H9 (cell line): Measurements from ENCODE around the gene KLHDC8A. TPM values are rescaled to one million over a fixed set of nuclear protein-coding genes. Genes with fewer than 3 reads are reported as not detected.

Source experiments
- DNase-seq: peaks from one replicate; pipeline ENCODE4 v3.0.0-alpha.2; 2017
- H2AFZ ChIP-seq: one replicate; pipeline ENCODE4 v1.6.1; 2013; ENCODE audit warnings: mild to moderate bottlenecking, low read length, control low read depth, moderate library complexity
- H2AK5ac ChIP-seq: 2 replicates; pipeline ENCODE4 v1.6.1; 2013; ENCODE audit warnings: low read length, control low read depth, mixed read lengths; ENCODE audit not compliant: insufficient read length
- H2BK120ac ChIP-seq: one replicate; pipeline ENCODE4 v1.6.1; 2013; ENCODE audit warnings: low read depth, mild to moderate bottlenecking, low read length, control low read depth, inconsistent platforms; ENCODE audit not compliant: poor library complexity, severe bottlenecking
- H2BK12ac ChIP-seq: 2 replicates; pipeline ENCODE4 v1.6.1; 2013; ENCODE audit warnings: low read length, control low read depth, mixed read lengths, low read depth; ENCODE audit not compliant: insufficient read length
- H2BK15ac ChIP-seq: 2 replicates; pipeline ENCODE4 v1.6.1; 2013; ENCODE audit warnings: low read depth, low read length, control low read depth
- H2BK20ac ChIP-seq: one replicate; pipeline ENCODE4 v1.6.1; 2013; ENCODE audit warnings: low read depth, mild to moderate bottlenecking, low read length, control low read depth, inconsistent platforms; ENCODE audit not compliant: poor library complexity, severe bottlenecking
- H2BK5ac ChIP-seq: 2 replicates; pipeline ENCODE4 v1.6.1; 2013; ENCODE audit warnings: low read length, control low read depth, mixed read lengths; ENCODE audit not compliant: insufficient read length
- H3K14ac ChIP-seq: 2 replicates; pipeline ENCODE4 v1.6.1; 2013; ENCODE audit warnings: low read length, control low read depth; ENCODE audit not compliant: insufficient read depth
- H3K18ac ChIP-seq: 2 replicates; pipeline ENCODE4 v1.6.1; 2013; ENCODE audit warnings: low read depth, mild to moderate bottlenecking, mixed read lengths, low read length, control low read depth; ENCODE audit not compliant: insufficient read length
- H3K23ac ChIP-seq: 2 replicates; pipeline ENCODE4 v1.6.1; 2013; ENCODE audit warnings: low read length, control low read depth, mixed read lengths, low read depth; ENCODE audit not compliant: insufficient read length
- H3K23me2 ChIP-seq: 2 replicates; pipeline ENCODE4 v1.6.1; 2013; ENCODE audit warnings: low read depth, mild to moderate bottlenecking, mixed read lengths, low read length, control low read depth; ENCODE audit not compliant: insufficient read length, poor library complexity, severe bottlenecking
- H3K27ac ChIP-seq: 2 replicates; pipeline ENCODE4 v1.5.1; 2013; ENCODE audit warnings: low read length, control low read depth, mixed read lengths, low read depth; ENCODE audit not compliant: insufficient read length
- H3K27me3 ChIP-seq: 2 replicates; pipeline ENCODE4 v1.6.1; 2013; ENCODE audit warnings: low read length, control low read depth, inconsistent platforms; ENCODE audit not compliant: insufficient read depth
- H3K4ac ChIP-seq: 2 replicates; pipeline ENCODE4 v1.6.1; 2013; ENCODE audit warnings: low read depth, mild to moderate bottlenecking, control low read depth, inconsistent platforms, low read length, moderate library complexity
- H3K4me1 ChIP-seq: 2 replicates; pipeline ENCODE4 v1.6.1; 2013; ENCODE audit warnings: low read length, control low read depth, inconsistent platforms; ENCODE audit not compliant: insufficient read depth
- H3K4me2 ChIP-seq: 2 replicates; pipeline ENCODE4 v1.6.1; 2013; ENCODE audit warnings: low read length, control low read depth, mixed read lengths; ENCODE audit not compliant: insufficient read length, insufficient read depth
- H3K56ac ChIP-seq: 2 replicates; pipeline ENCODE4 v1.6.1; 2013; ENCODE audit warnings: low read depth, mild to moderate bottlenecking, mixed read lengths, low read length, control low read depth; ENCODE audit not compliant: insufficient read length
- H3K79me1 ChIP-seq: 2 replicates; pipeline ENCODE4 v1.6.1; 2013; ENCODE audit warnings: low read depth, mild to moderate bottlenecking, moderate library complexity, low read length, control low read depth, inconsistent platforms; ENCODE audit not compliant: insufficient read depth, poor library complexity, severe bottlenecking
- H3K79me2 ChIP-seq: 2 replicates; pipeline ENCODE4 v1.6.1; 2013; ENCODE audit warnings: low read length, control low read depth, inconsistent platforms; ENCODE audit not compliant: insufficient read depth
- H3K9ac ChIP-seq: 2 replicates; pipeline ENCODE4 v1.6.1; 2013; ENCODE audit warnings: low read length, control low read depth, mixed read lengths; ENCODE audit not compliant: insufficient read length; ENCODE audit errors: extremely low read depth
- H3K9me3 ChIP-seq: one replicate; pipeline ENCODE4 v1.6.1; 2013; ENCODE audit warnings: low read depth, low read length, inconsistent platforms; ENCODE audit not compliant: control insufficient read depth
- H3T11ph ChIP-seq: one replicate; pipeline ENCODE4 v1.6.1; 2013; ENCODE audit warnings: mild to moderate bottlenecking, low read length, control low read depth, inconsistent platforms
- H4K20me1 ChIP-seq: one replicate; pipeline ENCODE4 v1.6.1; 2013; ENCODE audit not compliant: control insufficient read depth, insufficient read length, insufficient read depth
- H4K5ac ChIP-seq: 2 replicates; pipeline ENCODE4 v1.6.1; 2013; ENCODE audit warnings: low read depth, mild to moderate bottlenecking, mixed read lengths, low read length, control low read depth; ENCODE audit not compliant: insufficient read length
- H4K8ac ChIP-seq: replicated peaks from 2 replicates; pipeline ENCODE4 v1.6.1; 2013; ENCODE audit warnings: low read length, control low read depth, mixed read lengths, low read depth; ENCODE audit not compliant: insufficient read length
- H4K91ac ChIP-seq: 2 replicates; pipeline ENCODE4 v1.6.1; 2013; ENCODE audit warnings: low read depth, mild to moderate bottlenecking, moderate library complexity, mixed read lengths, low read length, control low read depth; ENCODE audit not compliant: insufficient read length
- H3K27ac Mint-ChIP-seq, 3 experiments: 2 replicates in 2 of 3; 3 replicates in 1 of 3; pipeline ENCODE4 v1.8.0; 2020 to 2021; ENCODE audit warnings: mixed read lengths in 3 of 3, mild to moderate bottlenecking in 1 of 3, moderate library complexity in 1 of 3
- H3K27me3 Mint-ChIP-seq: 2 replicates; pipeline ENCODE4 v1.8.0; 2021; ENCODE audit warnings: low read depth, mild to moderate bottlenecking, moderate library complexity, mixed read lengths
- H3K36me3 Mint-ChIP-seq, 3 experiments: 2 replicates in 2 of 3; 3 replicates in 1 of 3; pipeline ENCODE4 v1.8.0; 2020 to 2021; ENCODE audit warnings: low read depth in 3 of 3, mixed read lengths in 3 of 3; ENCODE audit not compliant: insufficient read depth in 1 of 3
- H3K4me1 Mint-ChIP-seq, 2 experiments: 2 replicates each; pipeline ENCODE4 v1.8.0; 2020; ENCODE audit warnings: mixed read lengths in 2 of 2
- H3K4me3 Mint-ChIP-seq, 2 experiments: 2 replicates in 1 of 2; 3 replicates in 1 of 2; pipeline ENCODE4 v1.8.0; 2020 to 2021; ENCODE audit warnings: mild to moderate bottlenecking in 2 of 2, mixed read lengths in 2 of 2, moderate library complexity in 1 of 2
- H3K9me3 Mint-ChIP-seq, 2 experiments: 2 replicates in 1 of 2; 3 replicates in 1 of 2; pipeline ENCODE4 v1.8.0; 2020; ENCODE audit warnings: mild to moderate bottlenecking in 2 of 2, mixed read lengths in 2 of 2, moderate library complexity in 1 of 2
- CTCF ChIP-seq: fragments of 200-600 bp; sonication (generic); conservative IDR thresholded peaks from 3 replicates; pipeline ENCODE4 v1.8.0; 2021; ENCODE audit warnings: antibody characterized with exemption, mild to moderate bottlenecking
- WGBS: extraction: QIAGEN DNeasy Blood & Tissue Kit; methylation state at CpG from one replicate; pipeline ENCODE4 v1.1.7; 2013; ENCODE audit warnings: missing lambda C conversion rate, low lambda C conversion rate, mixed read lengths; ENCODE audit not compliant: insufficient read length; ENCODE audit errors: extremely low coverage; 5-methylcytosine and 5-hydroxymethylcytosine counted together
- total RNA-seq: library from RNA; stranded (reverse); gene quantifications from 2 replicates; pipeline ENCODE4 v1.2.1, GENCODE V29; 2021

KLHDC8A gene
- total RNA-seq, 1 experiment from 2014 or later = 0.96 TPM

- Mint-ChIP-seq H3K4me3 (no peak overlapping the region), H3K27me3 (peaks cover 21% of the 10 kb centered on the region), H3K4me1 (peaks cover 27 to 28% of the 10 kb centered on the region in 2 experiments), H3K36me3 (no peaks in the 10 kb centered on the region), H3K27ac (no peak overlapping the region), H3K9me3 (no peaks in the 10 kb centered on the region)
- H3K4ac ChIP-seq = no peak overlapping the region
- no peaks in the 10 kb centered on the region for H3K23me2 ChIP-seq
- DNase-seq = peak; percentile 90
- no peak overlapping the region for H2BK15ac ChIP-seq
- H3K9ac ChIP-seq = no peak overlapping the region
- no peak overlapping the region for H3K23ac ChIP-seq
- no peak overlapping the region for H3K56ac ChIP-seq
- no peak overlapping the region for H2AK5ac ChIP-seq
- no peak overlapping the region for H3K27ac ChIP-seq
- H4K8ac ChIP-seq = no peak overlapping the region
- WGBS = no CpG with 5 or more reads among the region's 4 CpGs
- H2BK12ac ChIP-seq = no peak overlapping the region
- no peaks in the 10 kb centered on the region for H3K79me1 ChIP-seq
- H2BK5ac ChIP-seq = no peak overlapping the region
- H4K91ac ChIP-seq = no peak overlapping the region
- H3K4me1 ChIP-seq = peaks cover 11% of the 10 kb centered on the region
- no peaks in the 10 kb centered on the region for H3K27me3 ChIP-seq
- no peak overlapping the region for H3T11ph ChIP-seq
- no peak overlapping the region for H3K18ac ChIP-seq
- no peak overlapping the region for H2BK20ac ChIP-seq
- H3K14ac ChIP-seq = no peak overlapping the region
- no peak overlapping the region for H3K4me2 ChIP-seq
- H3K79me2 ChIP-seq = no peaks in the 10 kb centered on the region
- no peaks in the 10 kb centered on the region for H4K20me1 ChIP-seq
- no peaks in the 10 kb centered on the region for H3K9me3 ChIP-seq
- no peak overlapping the region for H4K5ac ChIP-seq
- H2AFZ ChIP-seq = no peak overlapping the region
- peak; percentile 97 for TF ChIP-seq CTCF
- H2BK120ac ChIP-seq = no peak overlapping the region
Measured at GRCh38 chr1:205335692-205336091, 21.0 kb downstream of the KLHDC8A start.
